Measurements from ENCODE around the gene PRKCQ.

The PRKCQ gene

DNA sequence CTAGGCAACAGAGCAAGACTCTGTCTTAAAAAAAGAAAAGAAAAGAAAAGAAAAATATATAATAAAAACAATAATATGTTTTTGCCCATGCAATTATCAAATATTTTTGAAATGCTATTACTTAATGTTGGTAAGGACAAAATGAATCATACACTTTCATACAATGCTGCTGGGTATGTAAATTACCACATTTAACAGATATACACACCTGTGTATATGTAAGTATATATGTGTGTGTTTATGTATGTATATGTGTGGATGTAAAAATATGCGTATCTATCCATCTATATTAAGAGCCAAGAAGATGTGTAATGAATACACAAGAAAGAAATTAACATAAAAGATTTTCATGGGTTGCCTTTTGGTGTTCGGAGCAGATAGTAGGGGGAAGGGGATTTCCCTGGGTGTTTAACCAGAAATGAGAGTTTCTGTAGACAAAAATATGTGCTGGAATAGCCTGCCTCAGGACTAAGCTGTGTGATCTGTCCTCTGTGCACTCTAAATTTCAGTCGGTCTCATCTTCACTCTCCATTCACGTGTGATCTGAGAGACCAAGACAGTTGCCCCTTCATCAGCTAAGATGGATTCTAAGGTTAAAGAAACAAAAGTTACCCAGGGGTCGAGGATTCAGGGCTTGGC lies 61.2 kb downstream of the PRKCQ start:
- DNase-seq: no peak

- DNase-seq: no peak
Observed at GRCh38 chr10:6516929-6517284, 63.2 kb downstream of the PRKCQ start.

GRCh38 chr10:6516281-6516928 lies 63.7 kb downstream of the PRKCQ start:
- no peak for DNase-seq

GRCh38 chr10:6514844-6515780 lies 65.0 kb downstream of the PRKCQ start:
- DNase-seq: no peak

GRCh38 chr10:6514180-6514579 lies 65.9 kb downstream of the PRKCQ start:
- DNase-seq: no peak

GRCh38 chr10:6513476-6513875 lies 66.6 kb downstream of the PRKCQ start:
- no peak for DNase-seq

GRCh38 chr10:6512182-6512581 lies 67.9 kb downstream of the PRKCQ start:
- no peak for DNase-seq

DNA sequence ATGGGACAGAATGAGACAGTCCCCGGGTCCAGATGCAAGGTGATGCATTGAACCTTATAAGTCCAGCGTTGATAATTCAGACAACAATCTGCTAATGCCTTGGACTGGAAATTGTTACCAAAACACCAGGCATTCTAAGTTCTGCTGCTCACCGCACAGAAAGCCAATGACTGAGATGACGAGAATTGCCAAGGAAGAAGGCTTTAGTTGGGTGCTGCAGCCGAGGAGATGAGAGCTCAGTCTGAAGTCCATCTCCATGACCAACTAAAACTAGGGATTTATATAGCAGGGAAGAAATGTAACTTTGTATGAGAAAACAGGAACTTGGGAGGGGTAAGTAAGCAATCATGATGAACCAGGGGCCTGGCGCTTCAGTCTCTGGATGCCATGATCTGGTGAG lies 68.7 kb downstream of the PRKCQ start:
- DNase-seq: no peak

- no peak for DNase-seq
Observed at GRCh38 chr10:6507311-6507710, 72.8 kb downstream of the PRKCQ start.

GRCh38 chr10:6505300-6505699 lies 74.8 kb downstream of the PRKCQ start:
- no peak for DNase-seq

GRCh38 chr10:6504296-6504695 lies 75.8 kb downstream of the PRKCQ start:
- DNase-seq: peak; percentile 76

GRCh38 chr10:6503171-6503570 lies 76.9 kb downstream of the PRKCQ start:
- no peak for DNase-seq

DNA sequence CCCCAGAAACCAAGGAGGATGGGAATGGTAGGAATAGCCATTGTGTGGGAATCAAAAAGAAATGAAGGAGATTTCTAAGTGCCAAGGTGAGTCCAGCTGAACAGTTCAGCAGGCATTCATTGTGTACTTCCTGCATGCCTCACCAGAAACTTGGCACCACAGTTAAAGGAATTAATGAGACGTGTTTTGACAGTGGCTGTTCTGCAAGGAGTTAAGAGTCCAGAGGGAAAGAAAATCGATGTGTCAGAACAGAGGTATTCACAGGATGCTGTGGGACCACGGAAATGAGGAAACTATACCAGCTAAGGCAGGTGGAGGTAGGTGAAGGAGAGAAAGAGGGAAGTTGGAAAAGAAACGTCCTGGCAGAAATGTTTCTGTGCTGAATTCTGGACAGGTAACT lies 78.1 kb downstream of the PRKCQ start:
- no peak for DNase-seq

DNA sequence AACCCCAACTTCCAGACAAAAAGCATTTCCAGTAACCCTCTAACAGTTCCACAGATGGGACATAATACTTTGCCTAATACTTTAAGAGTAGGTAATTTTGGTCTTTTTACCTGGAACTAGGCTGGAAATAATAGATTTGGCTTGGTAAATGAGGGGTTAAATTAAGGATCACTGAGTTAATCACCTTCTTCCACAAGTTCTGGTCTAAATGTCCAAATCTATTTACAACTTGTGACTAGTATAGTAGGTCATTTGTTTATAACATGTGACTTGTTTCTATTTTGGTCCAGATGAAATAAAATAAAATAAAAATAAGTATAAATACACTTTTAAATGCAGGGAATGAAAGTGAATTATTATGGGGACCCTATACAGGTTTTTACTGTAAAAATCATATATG lies 80.1 kb downstream of the PRKCQ start:
- no peak for DNase-seq

DNA sequence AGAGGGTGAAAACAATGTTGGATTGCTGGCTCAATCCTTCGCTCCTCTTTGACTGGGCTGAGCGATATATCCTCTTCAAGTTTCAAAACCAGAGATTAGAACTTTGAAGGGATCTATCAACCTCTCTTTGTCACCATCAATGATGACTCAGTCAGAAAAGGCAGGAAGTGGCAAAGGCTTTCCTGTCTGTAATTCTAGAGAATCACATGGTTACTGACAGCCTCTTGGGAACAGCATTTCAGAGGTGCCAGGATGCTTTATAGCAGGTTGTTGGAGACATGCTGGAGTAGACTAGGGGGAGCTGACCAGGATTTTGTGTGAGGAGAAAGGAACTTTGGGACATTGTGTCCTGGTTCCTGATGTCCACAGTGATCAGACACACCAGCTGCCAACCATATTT lies 81.3 kb downstream of the PRKCQ start:
- no peak for DNase-seq

- no peak for DNase-seq
Observed at GRCh38 chr10:6497620-6498019, 82.5 kb downstream of the PRKCQ start.

GRCh38 chr10:6494936-6495592 lies 85.0 kb downstream of the PRKCQ start:
- no peak for DNase-seq

DNA sequence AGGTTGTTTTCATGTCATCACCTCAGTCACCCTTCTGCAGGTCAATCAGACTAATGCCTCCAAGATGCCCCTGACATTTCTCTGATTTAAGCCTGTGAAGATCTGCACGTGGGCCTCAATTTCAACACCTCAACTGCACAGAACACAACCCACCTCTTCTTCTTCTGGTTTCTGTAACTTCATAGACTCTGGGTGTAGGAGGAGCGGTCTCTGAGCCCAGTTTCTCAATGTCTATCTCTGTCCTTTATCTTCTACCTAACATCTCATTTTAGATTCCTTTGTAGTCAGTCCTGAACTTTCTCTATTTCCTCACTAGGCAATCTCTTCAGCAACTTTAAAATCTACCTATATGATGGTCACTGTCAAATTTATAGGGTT lies 85.6 kb downstream of the PRKCQ start:
- DNase-seq: no peak

- DNase-seq: no peak
Observed at GRCh38 chr10:6493521-6494441, 86.3 kb downstream of the PRKCQ start.

GRCh38 chr10:6492896-6493295 lies 87.2 kb downstream of the PRKCQ start:
- no peak for DNase-seq

- no peak for DNase-seq
Observed at GRCh38 chr10:6491841-6492609, 88.1 kb downstream of the PRKCQ start.

GRCh38 chr10:6490614-6491013 lies 89.5 kb downstream of the PRKCQ start:
- DNase-seq: no peak
